Stomach smooth muscle (tissue), 2 donors: Measurements from ENCODE around the gene SLF1.

Source experiments
- H3K27ac ChIP-seq: one replicate; pipeline ENCODE4 v1.7.0; 2013; ENCODE audit warnings: mild to moderate bottlenecking, low read length, inconsistent platforms
- H3K27me3 ChIP-seq, 2 donors: one replicate each; pipeline ENCODE4 v1.7.0; 2013; ENCODE audit warnings: low read length in 2 of 2; ENCODE audit not compliant: insufficient read depth in 2 of 2, control insufficient read depth in 1 of 2
- H3K36me3 ChIP-seq, 2 donors: one replicate each; pipeline ENCODE4 v1.7.0; 2013; ENCODE audit warnings: low read length in 2 of 2; ENCODE audit not compliant: control insufficient read depth in 2 of 2, insufficient read depth in 2 of 2
- H3K4me1 ChIP-seq: one replicate; pipeline ENCODE4 v1.7.0; 2013; ENCODE audit warnings: low read length; ENCODE audit not compliant: control insufficient read depth, insufficient read depth
- H3K4me3 ChIP-seq, 2 donors: one replicate each; pipeline ENCODE4 v1.7.0; 2013; ENCODE audit warnings: low read length in 2 of 2
- H3K9ac ChIP-seq, 2 donors: one replicate each; pipeline ENCODE4 v1.7.0; 2013; ENCODE audit warnings: low read length in 2 of 2, mild to moderate bottlenecking in 1 of 2
- H3K9me3 ChIP-seq, 2 donors: one replicate each; pipeline ENCODE4 v1.7.0; 2013; ENCODE audit warnings: low read length in 2 of 2; ENCODE audit not compliant: control insufficient read depth in 2 of 2
- donor health status: healthy.
- donor health status: Pancreatic carcinoma.

Gene SLF1

GRCh38 chr5:94709277-94709676 is 90.8 kb downstream of the SLF1 start:
- H3K27ac ChIP-seq, result no peak overlapping the region
- no peaks in the 10 kb centered on the region for H3K9me3 ChIP-seq
- no peak overlapping the region for H3K9ac ChIP-seq
- no peaks in the 10 kb centered on the region for H3K27me3 ChIP-seq
- no peaks in the 10 kb centered on the region for H3K4me1 ChIP-seq
- H3K36me3 ChIP-seq, result no peaks in the 10 kb centered on the region
- no peak overlapping the region for H3K4me3 ChIP-seq

GRCh38 chr5:94711785-94712184 is 93.3 kb downstream of the SLF1 start:
- Histone ChIP-seq H3K4me3 (no peak overlapping the region), H3K27me3 (no peaks in the 10 kb centered on the region), H3K9me3 (no peaks in the 10 kb centered on the region), H3K27ac (no peak overlapping the region), H3K9ac (no peak overlapping the region), H3K4me1 (no peaks in the 10 kb centered on the region), H3K36me3 (no peaks in the 10 kb centered on the region)

GRCh38 chr5:94715768-94716167 is 97.3 kb downstream of the SLF1 start:
- H3K36me3 ChIP-seq, result no peaks in the 10 kb centered on the region
- no peak overlapping the region for H3K27ac ChIP-seq
- H3K9ac ChIP-seq, result no peak overlapping the region
- H3K27me3 ChIP-seq, result no peaks in the 10 kb centered on the region
- no peaks in the 10 kb centered on the region for H3K9me3 ChIP-seq
- H3K4me1 ChIP-seq, result no peaks in the 10 kb centered on the region
- no peak overlapping the region for H3K4me3 ChIP-seq

- Histone ChIP-seq H3K36me3 (no peaks in the 10 kb centered on the region), H3K4me1 (no peaks in the 10 kb centered on the region), H3K4me3 (no peak overlapping the region), H3K9me3 (no peaks in the 10 kb centered on the region), H3K9ac (no peak overlapping the region), H3K27me3 (no peaks in the 10 kb centered on the region), H3K27ac (no peak overlapping the region)
Observed at GRCh38 chr5:94725142-94725541, 106.7 kb downstream of the SLF1 start.

GRCh38 chr5:94731471-94731870 is 113.0 kb downstream of the SLF1 start:
- H3K27ac ChIP-seq, result no peak overlapping the region
- H3K27me3 ChIP-seq, result no peaks in the 10 kb centered on the region
- no peak overlapping the region for H3K4me3 ChIP-seq
- no peak overlapping the region for H3K9ac ChIP-seq
- H3K36me3 ChIP-seq, result no peaks in the 10 kb centered on the region
- H3K4me1 ChIP-seq, result no peaks in the 10 kb centered on the region
- H3K9me3 ChIP-seq, result no peaks in the 10 kb centered on the region

- no peaks in the 10 kb centered on the region for H3K4me1 ChIP-seq
- H3K9me3 ChIP-seq, result no peaks in the 10 kb centered on the region
- H3K27ac ChIP-seq, result no peak overlapping the region
- H3K4me3 ChIP-seq, result no peak overlapping the region
- no peak overlapping the region for H3K9ac ChIP-seq
- H3K36me3 ChIP-seq, result no peaks in the 10 kb centered on the region
- H3K27me3 ChIP-seq, result no peaks in the 10 kb centered on the region
Observed at GRCh38 chr5:94736498-94736897, 118.0 kb downstream of the SLF1 start.

- no peak overlapping the region for H3K4me3 ChIP-seq
- no peaks in the 10 kb centered on the region for H3K4me1 ChIP-seq
- H3K36me3 ChIP-seq, result no peaks in the 10 kb centered on the region
- no peak overlapping the region for H3K9ac ChIP-seq
- no peaks in the 10 kb centered on the region for H3K9me3 ChIP-seq
- H3K27ac ChIP-seq, result no peak overlapping the region
- H3K27me3 ChIP-seq, result no peaks in the 10 kb centered on the region
Observed at GRCh38 chr5:94740286-94740685, 121.8 kb downstream of the SLF1 start.

- Histone ChIP-seq H3K4me3 (no peak overlapping the region), H3K27me3 (no peaks in the 10 kb centered on the region), H3K36me3 (no peaks in the 10 kb centered on the region), H3K27ac (no peak overlapping the region), H3K9me3 (no peaks in the 10 kb centered on the region), H3K9ac (no peak overlapping the region), H3K4me1 (no peaks in the 10 kb centered on the region)
Observed at GRCh38 chr5:94742852-94743251, 124.4 kb downstream of the SLF1 start.

- Histone ChIP-seq H3K9me3 (no peaks in the 10 kb centered on the region), H3K4me1 (no peaks in the 10 kb centered on the region), H3K36me3 (no peaks in the 10 kb centered on the region), H3K27ac (no peak overlapping the region), H3K27me3 (no peaks in the 10 kb centered on the region), H3K9ac (no peak overlapping the region), H3K4me3 (no peak overlapping the region)
Observed at GRCh38 chr5:94744906-94745305, 126.4 kb downstream of the SLF1 start.

- Histone ChIP-seq H3K27ac (no peak overlapping the region), H3K9me3 (no peaks in the 10 kb centered on the region), H3K4me3 (no peak overlapping the region), H3K36me3 (no peaks in the 10 kb centered on the region), H3K9ac (no peak overlapping the region), H3K27me3 (no peaks in the 10 kb centered on the region), H3K4me1 (no peaks in the 10 kb centered on the region)
Observed at GRCh38 chr5:94745786-94746730, 127.6 kb downstream of the SLF1 start.

GRCh38 chr5:94746731-94747124 is 128.3 kb downstream of the SLF1 start:
- H3K27ac ChIP-seq, result no peak overlapping the region
- no peak overlapping the region for H3K9ac ChIP-seq
- H3K4me1 ChIP-seq, result no peaks in the 10 kb centered on the region
- H3K36me3 ChIP-seq, result no peaks in the 10 kb centered on the region
- H3K27me3 ChIP-seq, result no peaks in the 10 kb centered on the region
- no peaks in the 10 kb centered on the region for H3K9me3 ChIP-seq
- no peak overlapping the region for H3K4me3 ChIP-seq
